ENCODE data around the gene MRGPRF.

The MRGPRF gene

GRCh38 chr11:69005631-69006368, 7.2 kb downstream of the MRGPRF start:
- no peaks in the 10 kb centered on the region for H3K36me3 ChIP-seq (ENCODE audit: control insufficient read depth in 2 of 2, insufficient read depth in 1 of 2, low read length in 2 of 2)
- H3K4me1 ChIP-seq (ENCODE audit: control insufficient read depth, insufficient read depth, low read length), result no peaks in the 10 kb centered on the region
- TF ChIP-seq ZFP69B (tag by site-specific recombination; IDR thresholded peaks at IDR 0.05) (no peak), ZNF302 (tag by site-specific recombination; IDR thresholded peaks at IDR 0.05; ENCODE audit: low read depth) (no peak), ZNF670 (tag by site-specific recombination; IDR thresholded peaks at IDR 0.05; ENCODE audit: low read depth) (no peak), ZNF677 (tag by site-specific recombination; IDR thresholded peaks at IDR 0.05) (no peak), ZNF514 (tag by site-specific recombination; IDR thresholded peaks at IDR 0.05) (no peak), ZNF549 (tag by site-specific recombination; IDR thresholded peaks at IDR 0.05) (no peak), ZNF335 (tag by site-specific recombination; conservative IDR thresholded peaks at IDR 0.05) (no peak), KLF7 (tag by site-specific recombination; IDR thresholded peaks at IDR 0.05; ENCODE audit: borderline replicate concordance) (no peak)
- TF ChIP-seq, protein P1, sequence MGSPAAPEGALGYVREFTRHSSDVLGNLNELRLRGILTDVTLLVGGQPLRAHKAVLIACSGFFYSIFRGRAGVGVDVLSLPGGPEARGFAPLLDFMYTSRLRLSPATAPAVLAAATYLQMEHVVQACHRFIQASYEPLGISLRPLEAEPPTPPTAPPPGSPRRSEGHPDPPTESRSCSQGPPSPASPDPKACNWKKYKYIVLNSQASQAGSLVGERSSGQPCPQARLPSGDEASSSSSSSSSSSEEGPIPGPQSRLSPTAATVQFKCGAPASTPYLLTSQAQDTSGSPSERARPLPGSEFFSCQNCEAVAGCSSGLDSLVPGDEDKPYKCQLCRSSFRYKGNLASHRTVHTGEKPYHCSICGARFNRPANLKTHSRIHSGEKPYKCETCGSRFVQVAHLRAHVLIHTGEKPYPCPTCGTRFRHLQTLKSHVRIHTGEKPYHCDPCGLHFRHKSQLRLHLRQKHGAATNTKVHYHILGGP (tag by site-specific recombination; IDR thresholded peaks at IDR 0.05), result no peak
- H3K27ac ChIP-seq (ENCODE audit: extremely low read depth, low read depth, low read length), result no peak overlapping the region
- H3K4me3 ChIP-seq (ENCODE audit: low read depth, low read length), result no peak overlapping the region
- ChIA-PET POLR2A (no interaction called here), CTCF (no interaction called here)
- H3K9me3 ChIP-seq (ENCODE audit: control insufficient read depth, insufficient read depth, low read depth, low read length), result no peaks in the 10 kb centered on the region

DNA sequence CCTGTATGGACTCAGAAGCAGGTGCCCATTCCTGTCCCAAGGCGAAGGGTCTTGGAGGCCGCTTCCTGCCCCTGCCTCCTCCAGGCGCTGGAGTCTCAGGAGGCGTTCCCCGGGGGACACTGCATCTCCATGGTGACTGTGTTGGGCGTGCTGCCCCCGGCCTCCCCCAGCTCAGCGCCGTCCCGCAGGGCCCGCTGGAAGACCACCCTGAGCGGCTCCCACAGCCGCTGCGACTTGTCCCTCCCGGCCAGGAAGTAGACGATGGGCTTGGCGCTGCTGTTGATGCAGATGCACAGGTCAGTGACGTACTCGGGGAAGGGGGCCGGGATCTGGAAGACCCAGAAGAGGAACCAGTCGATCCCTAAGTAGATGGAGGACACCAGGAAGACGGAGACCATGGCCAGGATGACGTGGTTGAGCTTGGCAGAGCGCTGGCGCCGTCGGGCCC, 7.8 kb downstream of the MRGPRF start:
- no peaks in the 10 kb centered on the region for H3K4me1 ChIP-seq (ENCODE audit: control insufficient read depth, insufficient read depth, low read length)
- H3K4me3 ChIP-seq (ENCODE audit: low read depth, low read length), result no peak overlapping the region
- no peak for TF ChIP-seq ZNF654 (tag by site-specific recombination; IDR thresholded peaks at IDR 0.05; ENCODE audit: low read depth)
- TF ChIP-seq ZNF658 (tag by site-specific recombination; IDR thresholded peaks at IDR 0.05), result no peak
- TF ChIP-seq KLF9 (tag by site-specific recombination; IDR thresholded peaks at IDR 0.05; ENCODE audit: low read depth), result no peak
- no peak for TF ChIP-seq ZNF239 (tag by site-specific recombination; IDR thresholded peaks at IDR 0.05)
- TF ChIP-seq PRDM10 (tag by site-specific recombination; IDR thresholded peaks at IDR 0.05), result no peak
- TF ChIP-seq ZNF132 (tag by site-specific recombination; IDR thresholded peaks at IDR 0.05; ENCODE audit: borderline replicate concordance), result no peak
- POLR2A ChIA-PET, result no interaction called here
- no peaks in the 10 kb centered on the region for H3K9me3 ChIP-seq (ENCODE audit: control insufficient read depth, insufficient read depth, low read depth, low read length)
- no peak overlapping the region for H3K27ac ChIP-seq (ENCODE audit: extremely low read depth, low read depth, low read length)
- CTCF ChIA-PET, result no interaction called here
- no peaks in the 10 kb centered on the region for H3K36me3 ChIP-seq (ENCODE audit: control insufficient read depth in 2 of 2, insufficient read depth in 1 of 2, low read length in 2 of 2)

GRCh38 chr11:69004411-69005182, 8.4 kb downstream of the MRGPRF start:
- CTCF ChIA-PET, result no interaction called here
- TF ChIP-seq, protein P2, sequence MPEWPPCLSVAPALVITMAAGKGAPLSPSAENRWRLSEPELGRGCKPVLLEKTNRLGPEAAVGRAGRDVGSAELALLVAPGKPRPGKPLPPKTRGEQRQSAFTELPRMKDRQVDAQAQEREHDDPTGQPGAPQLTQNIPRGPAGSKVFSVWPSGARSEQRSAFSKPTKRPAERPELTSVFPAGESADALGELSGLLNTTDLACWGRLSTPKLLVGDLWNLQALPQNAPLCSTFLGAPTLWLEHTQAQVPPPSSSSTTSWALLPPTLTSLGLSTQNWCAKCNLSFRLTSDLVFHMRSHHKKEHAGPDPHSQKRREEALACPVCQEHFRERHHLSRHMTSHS (tag by site-specific recombination; IDR thresholded peaks at IDR 0.05), result no peak
- TF ChIP-seq HOXC10 (CRISPR knock-in tag; IDR thresholded peaks at IDR 0.05) (no peak), ZBTB17 (tag by site-specific recombination; IDR thresholded peaks at IDR 0.05) (no peak), ZNF626 (tag by site-specific recombination; IDR thresholded peaks at IDR 0.05) (no peak), ZNF76 (tag by site-specific recombination; IDR thresholded peaks at IDR 0.05; ENCODE audit: borderline replicate concordance, low read depth) (no peak), ZNF114 (tag by site-specific recombination; IDR thresholded peaks at IDR 0.05) (no peak), ZNF670 (tag by site-specific recombination; IDR thresholded peaks at IDR 0.05; ENCODE audit: low read depth) (no peak), MEIS1 (CRISPR knock-in tag; IDR thresholded peaks at IDR 0.05; ENCODE audit: borderline replicate concordance) (no peak), ZNF623 (tag by site-specific recombination; IDR thresholded peaks at IDR 0.05) (no peak)
- TF ChIP-seq, protein P3, sequence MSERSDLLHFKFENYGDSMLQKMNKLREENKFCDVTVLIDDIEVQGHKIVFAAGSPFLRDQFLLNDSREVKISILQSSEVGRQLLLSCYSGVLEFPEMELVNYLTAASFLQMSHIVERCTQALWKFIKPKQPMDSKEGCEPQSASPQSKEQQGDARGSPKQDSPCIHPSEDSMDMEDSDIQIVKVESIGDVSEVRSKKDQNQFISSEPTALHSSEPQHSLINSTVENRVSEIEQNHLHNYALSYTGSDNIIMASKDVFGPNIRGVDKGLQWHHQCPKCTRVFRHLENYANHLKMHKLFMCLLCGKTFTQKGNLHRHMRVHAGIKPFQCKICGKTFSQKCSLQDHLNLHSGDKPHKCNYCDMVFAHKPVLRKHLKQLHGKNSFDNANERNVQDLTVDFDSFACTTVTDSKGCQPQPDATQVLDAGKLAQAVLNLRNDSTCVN (tag by site-specific recombination; optimal IDR thresholded peaks at IDR 0.05), result no peak

More at GRCh38 chr11:69004411-69005182, 8.4 kb downstream of the MRGPRF start:
- POLR2A ChIA-PET, result no interaction called here
- H3K4me3 ChIP-seq (ENCODE audit: low read depth, low read length), result no peak overlapping the region
- no peaks in the 10 kb centered on the region for H3K36me3 ChIP-seq (ENCODE audit: control insufficient read depth in 2 of 2, insufficient read depth in 1 of 2, low read length in 2 of 2)
- no peaks in the 10 kb centered on the region for H3K4me1 ChIP-seq (ENCODE audit: control insufficient read depth, insufficient read depth, low read length)
- no peaks in the 10 kb centered on the region for H3K9me3 ChIP-seq (ENCODE audit: control insufficient read depth, insufficient read depth, low read depth, low read length)
- H3K27ac ChIP-seq (ENCODE audit: extremely low read depth, low read depth, low read length), result no peak overlapping the region
